ENCODE measurements around the gene THADA.
"Not testable (repeated sequence)": the region's sequence is repeated elsewhere in the genome, so short reads cannot be mapped to it uniquely, and the experiment has no call there.

The THADA gene

GRCh38 chr2:43302182-43302960 lies 293.5 kb downstream of the THADA start:
- DNase-seq (ENCODE audit: low read depth in 2 of 2): no peak

GRCh38 chr2:43300781-43301583 lies 294.9 kb downstream of the THADA start:
- no peak for DNase-seq (ENCODE audit: low read depth in 2 of 2)

DNA sequence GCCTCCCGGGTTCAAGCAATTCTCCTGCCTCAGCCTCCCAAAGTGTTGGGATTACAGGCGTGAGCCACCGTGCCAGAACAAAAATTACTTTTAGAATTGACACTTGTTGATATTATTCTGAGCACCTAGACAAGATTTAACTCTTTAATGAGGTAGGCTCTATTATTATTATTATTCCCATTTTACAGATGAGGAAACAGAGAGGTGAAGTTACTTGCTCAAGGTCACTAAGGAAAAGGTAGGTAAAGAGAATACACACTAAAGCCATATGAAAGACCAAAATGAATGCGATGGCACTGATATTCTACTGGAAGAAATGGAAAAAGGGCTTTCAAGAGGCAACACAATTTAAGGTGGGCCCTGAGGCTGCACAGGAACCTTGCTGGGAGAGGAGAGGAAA lies 295.6 kb downstream of the THADA start:
- no peak for DNase-seq (ENCODE audit: low read depth in 2 of 2)

DNA sequence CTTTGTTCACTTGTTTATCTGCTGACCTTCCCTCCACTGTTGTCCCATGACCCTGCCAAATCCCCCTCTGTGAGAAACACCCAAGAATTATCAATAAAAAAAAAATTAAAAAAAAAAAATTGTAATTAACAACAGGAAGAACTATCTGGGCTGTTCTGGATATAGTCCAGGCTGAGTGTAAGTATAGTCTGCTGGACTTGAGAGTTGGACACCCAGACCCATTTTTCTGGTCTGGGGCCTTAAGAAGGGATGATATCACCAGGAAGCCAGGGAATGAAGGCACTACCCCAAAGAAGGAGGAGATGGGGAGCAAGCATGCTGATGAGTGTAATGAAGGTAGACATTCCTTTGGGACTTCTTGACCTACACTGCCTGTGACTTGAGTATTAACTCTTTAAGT lies 297.3 kb downstream of the THADA start:
- DNase-seq (ENCODE audit: low read depth in 2 of 2): no peak

- not testable (repeated sequence) for DNase-seq (ENCODE audit: low read depth in 2 of 2)
Observed at GRCh38 chr2:43297740-43298139, 298.1 kb downstream of the THADA start.

- no peak for DNase-seq (ENCODE audit: low read depth in 2 of 2)
Observed at GRCh38 chr2:43294973-43295603, 300.8 kb downstream of the THADA start.

GRCh38 chr2:43293744-43294695 lies 301.8 kb downstream of the THADA start:
- DNase-seq (ENCODE audit: low read depth in 2 of 2): peak in 1 of 2 donors; percentile 2

DNA sequence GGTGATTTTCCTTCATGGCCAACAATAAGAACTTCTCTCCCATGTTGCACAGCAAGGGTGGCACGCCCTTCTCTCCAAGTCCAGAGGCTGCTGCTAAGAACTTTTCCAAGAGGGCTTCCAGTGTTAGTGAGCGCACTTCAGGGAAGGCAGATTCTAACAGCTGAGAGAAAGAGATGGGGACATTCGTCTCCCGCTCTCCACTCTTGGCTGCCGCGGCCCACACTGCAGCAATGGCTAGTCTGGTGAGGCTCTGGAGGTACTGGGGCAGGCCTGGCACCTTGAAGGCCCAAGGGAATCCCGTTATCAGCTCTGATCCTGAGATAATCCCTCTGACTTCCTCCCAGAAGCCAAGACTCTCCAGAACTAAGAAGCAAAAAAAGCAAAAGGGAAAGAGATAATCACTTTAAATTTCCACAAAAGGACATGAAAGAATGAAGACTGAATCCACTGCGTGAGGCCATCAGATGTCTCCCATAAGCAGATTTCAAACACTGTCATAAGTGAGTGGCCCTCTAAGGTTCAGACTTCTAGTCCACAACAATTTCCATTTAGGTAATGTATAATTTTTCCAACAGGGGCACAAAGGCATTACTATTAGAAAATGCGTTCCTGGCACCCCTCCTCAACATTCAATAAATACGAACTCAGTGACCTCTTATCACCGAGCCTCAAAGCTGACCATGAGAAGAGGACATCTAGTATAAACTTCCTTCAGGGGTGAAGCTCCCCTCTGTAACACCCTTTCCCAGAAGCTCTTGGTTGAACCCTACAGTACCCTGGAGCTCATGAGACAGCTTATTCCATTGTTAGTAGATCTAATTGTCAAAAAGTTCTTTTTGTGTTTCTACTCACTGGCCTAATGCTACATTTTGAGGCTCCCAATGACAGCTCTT lies 302.7 kb downstream of the THADA start:
- no peak for DNase-seq (ENCODE audit: low read depth in 2 of 2)

DNA sequence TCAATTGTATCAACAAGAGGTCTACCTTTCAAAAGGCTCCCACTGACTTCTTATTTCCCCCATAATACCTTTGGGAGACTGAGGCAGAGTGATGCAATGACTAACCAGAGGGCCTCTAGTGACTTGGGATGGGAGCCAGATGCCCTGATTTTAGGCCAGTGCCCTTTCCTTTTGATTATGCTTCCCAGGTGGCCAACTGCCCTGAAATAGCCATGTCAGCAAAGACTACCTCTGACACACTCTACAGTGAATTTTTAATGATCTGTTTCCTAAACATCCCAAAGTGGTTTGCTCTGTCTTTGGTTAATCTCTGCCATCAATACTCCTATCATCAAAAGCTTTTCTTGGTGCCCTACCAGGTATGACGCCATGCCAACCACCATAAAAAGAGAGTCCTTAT lies 303.5 kb downstream of the THADA start:
- DNase-seq (ENCODE audit: low read depth in 2 of 2): no peak

DNA sequence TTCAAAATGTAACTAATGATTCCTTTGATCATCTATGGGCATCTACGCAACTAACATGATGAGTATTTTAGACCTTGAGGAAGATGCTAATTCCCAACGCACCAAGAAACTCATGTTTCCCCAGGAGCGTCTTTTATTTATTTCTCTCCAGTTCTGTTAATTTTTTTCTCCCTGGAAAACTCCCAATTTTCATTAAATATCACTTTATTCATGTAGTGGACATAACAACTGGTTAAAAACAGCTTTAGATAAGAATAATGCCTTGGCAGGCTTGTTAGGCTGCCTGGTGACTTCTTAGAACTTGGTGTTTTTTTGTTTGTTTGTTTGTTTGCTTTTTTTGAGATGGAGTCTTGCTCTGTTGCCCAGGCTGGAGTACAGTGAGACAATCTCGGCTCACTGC lies 306.5 kb downstream of the THADA start:
- DNase-seq (ENCODE audit: low read depth in 2 of 2): no peak

- DNase-seq (ENCODE audit: low read depth in 2 of 2): no peak
Observed at GRCh38 chr2:43288417-43289305, 307.2 kb downstream of the THADA start.

DNA sequence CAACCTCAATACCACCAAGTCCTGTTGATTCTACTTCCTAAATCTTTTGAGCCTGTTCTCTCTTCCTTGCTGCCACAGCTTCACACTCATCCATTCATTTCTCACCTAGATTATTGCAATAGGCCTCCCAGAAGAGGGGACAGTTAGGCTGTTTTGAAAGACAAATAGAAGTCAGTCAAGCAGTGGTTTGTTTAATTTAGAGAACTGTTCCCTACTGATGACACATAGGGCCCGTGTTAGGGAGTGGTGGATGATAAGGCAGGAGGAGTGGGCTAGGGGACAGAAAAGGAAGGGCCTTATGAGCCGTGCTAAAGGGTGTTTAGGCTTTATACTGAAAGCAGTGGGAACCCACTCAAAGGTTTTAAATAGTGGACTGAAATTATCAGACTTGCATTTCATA lies 309.9 kb downstream of the THADA start:
- DNase-seq (ENCODE audit: low read depth in 2 of 2): no peak

- no peak for DNase-seq (ENCODE audit: low read depth in 2 of 2)
Observed at GRCh38 chr2:43284967-43285366, 310.9 kb downstream of the THADA start.

GRCh38 chr2:43284347-43284746 lies 311.5 kb downstream of the THADA start:
- DNase-seq (ENCODE audit: low read depth in 2 of 2): not testable (repeated sequence)

DNA sequence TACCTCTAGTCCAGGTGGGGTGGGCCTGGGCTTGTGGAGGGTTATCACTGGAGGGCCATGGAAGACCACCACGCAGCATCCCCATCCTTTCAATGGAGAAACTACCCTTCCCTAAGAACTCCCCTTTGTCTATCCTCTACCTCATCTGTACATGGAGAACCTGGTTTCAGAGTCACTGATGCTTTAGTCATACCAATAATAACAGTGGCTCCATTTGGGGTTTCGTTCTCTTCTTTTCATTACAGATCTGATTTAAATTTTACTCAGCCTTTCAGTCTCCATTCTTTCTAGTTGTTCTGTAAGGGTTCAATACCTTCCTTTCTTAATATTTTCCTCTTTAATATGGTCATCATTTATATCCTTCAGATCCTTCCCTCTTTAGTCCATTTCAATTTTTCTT lies 314.8 kb downstream of the THADA start:
- no peak for DNase-seq (ENCODE audit: low read depth in 2 of 2)

- DNase-seq (ENCODE audit: low read depth in 2 of 2): no peak
Observed at GRCh38 chr2:43279317-43279840, 316.5 kb downstream of the THADA start.

DNA sequence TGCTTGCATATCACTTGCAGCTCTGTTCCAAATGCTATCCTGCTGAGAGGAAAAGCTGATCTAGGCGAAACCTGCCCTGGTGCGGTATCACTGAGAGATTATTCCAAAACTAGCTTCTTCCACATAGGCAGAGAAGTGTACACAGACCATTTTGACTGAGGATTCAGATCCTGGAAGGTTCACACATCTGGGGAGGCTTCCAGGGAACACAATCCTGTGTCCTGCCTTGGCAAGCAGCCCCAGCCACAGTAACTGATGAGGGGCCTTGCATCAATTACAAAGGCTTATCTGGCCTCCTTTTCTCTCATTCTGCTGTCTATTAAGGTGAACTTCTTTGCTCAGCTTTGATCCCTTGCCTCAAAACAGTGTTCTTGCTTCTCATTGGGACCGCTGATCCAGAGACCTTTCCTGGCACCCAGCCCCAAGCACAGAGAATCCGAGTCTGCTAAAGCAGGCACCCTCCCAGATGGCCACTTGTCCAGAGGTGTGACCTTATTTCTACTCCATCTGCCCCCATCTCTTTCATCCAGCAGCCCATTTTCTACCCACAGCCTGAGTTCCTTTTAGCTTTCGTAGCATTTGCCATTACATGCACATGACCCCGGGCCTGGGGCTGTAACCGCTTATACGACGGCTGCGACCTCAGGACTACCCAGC lies 317.1 kb downstream of the THADA start:
- no peak for DNase-seq (ENCODE audit: low read depth in 2 of 2)

DNA sequence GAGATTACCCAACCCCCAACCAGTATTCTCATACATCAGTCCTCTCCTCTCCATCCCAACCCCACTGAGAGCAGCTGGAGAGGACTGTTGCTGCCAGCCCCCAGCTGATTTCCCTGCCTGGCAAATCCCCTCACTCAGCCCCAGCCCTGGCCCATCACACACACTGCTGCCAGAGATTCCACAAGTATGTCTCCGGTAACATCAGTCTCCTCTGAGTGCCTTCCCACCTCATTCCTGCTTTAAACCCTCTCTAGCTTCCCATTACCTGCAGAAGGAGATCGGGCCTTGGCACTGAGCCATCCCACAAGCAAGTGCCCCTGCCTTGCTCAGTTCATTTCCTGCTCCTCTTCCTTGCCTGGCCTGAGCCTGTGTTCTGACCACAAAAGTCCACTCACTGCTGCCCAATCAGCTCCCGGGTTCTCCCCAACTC lies 318.9 kb downstream of the THADA start:
- no peak for DNase-seq (ENCODE audit: low read depth in 2 of 2)

All from stimulated activated CD4-positive, alpha-beta T cell treated with anti-CD3 and anti-CD28 coated beads, Interleukin-1b, Interleukin-23, amount 100 ng/mL, for 1 hour (primary cell).